ENCODE data around the gene PEX14.

Gene PEX14

GRCh38 chr1:10632691-10633090 lies 157.9 kb downstream of the PEX14 start:
- Histone ChIP-seq H3K27ac (replicated peaks) (no peak overlapping the region), H3K27me3 (ENCODE audit: insufficient read depth, poor library complexity, severe bottlenecking) (peaks cover 9% of the 10 kb centered on the region)
- no peak for DNase-seq (ENCODE audit: low read depth in 1 of 2, low spot score in 1 of 2)

GRCh38 chr1:10633416-10633815 lies 158.7 kb downstream of the PEX14 start:
- DNase-seq (ENCODE audit: low read depth in 1 of 2, low spot score in 1 of 2) = no peak
- no peak overlapping the region for H3K27ac ChIP-seq (replicated peaks)
- no peak overlapping the region for H3K4me3 ChIP-seq (replicated peaks; ENCODE audit: insufficient read depth, low read length)
- TF ChIP-seq GABPA (IDR thresholded peaks at IDR 0.05; ENCODE audit: low read depth) = no peak
- no peak for TF ChIP-seq REST (IDR thresholded peaks at IDR 0.05; ENCODE audit: insufficient replicate concordance, low read depth)
- no peak for TF ChIP-seq POLR2AphosphoS5 (IDR thresholded peaks at IDR 0.05; ENCODE audit: low read depth)
- no peak for TF ChIP-seq SPI1 (IDR thresholded peaks at IDR 0.05; ENCODE audit: borderline replicate concordance, low read depth)
- no peak for TF ChIP-seq CTCF (IDR thresholded peaks at IDR 0.05; ENCODE audit: insufficient read depth, low read length)
- peaks cover 15% of the 10 kb centered on the region for H3K27me3 ChIP-seq (ENCODE audit: insufficient read depth, poor library complexity, severe bottlenecking)

More at GRCh38 chr1:10632691-10633090, 157.9 kb downstream of the PEX14 start:
- TF ChIP-seq CTCF (IDR thresholded peaks at IDR 0.05; ENCODE audit: insufficient read depth, low read length) (no peak), GABPA (IDR thresholded peaks at IDR 0.05; ENCODE audit: low read depth) (no peak), POLR2AphosphoS5 (IDR thresholded peaks at IDR 0.05; ENCODE audit: low read depth) (no peak), REST (IDR thresholded peaks at IDR 0.05; ENCODE audit: insufficient replicate concordance, low read depth) (no peak)
- H3K4me3 ChIP-seq (replicated peaks; ENCODE audit: insufficient read depth, low read length) = no peak overlapping the region

- Histone ChIP-seq H3K4me3 (replicated peaks; ENCODE audit: insufficient read depth, low read length) (no peak overlapping the region), H3K27me3 (ENCODE audit: insufficient read depth, poor library complexity, severe bottlenecking) (peaks cover 15% of the 10 kb centered on the region), H3K27ac (replicated peaks) (no peak overlapping the region)
- no peak for DNase-seq (ENCODE audit: low read depth in 1 of 2, low spot score in 1 of 2)
- TF ChIP-seq SPI1 (IDR thresholded peaks at IDR 0.05; ENCODE audit: borderline replicate concordance, low read depth) (no peak), GABPA (IDR thresholded peaks at IDR 0.05; ENCODE audit: low read depth) (no peak), POLR2AphosphoS5 (IDR thresholded peaks at IDR 0.05; ENCODE audit: low read depth) (no peak), CTCF (IDR thresholded peaks at IDR 0.05; ENCODE audit: insufficient read depth, low read length) (no peak), REST (IDR thresholded peaks at IDR 0.05; ENCODE audit: insufficient replicate concordance, low read depth) (no peak)
Observed at GRCh38 chr1:10634075-10634427, 159.3 kb downstream of the PEX14 start.

All from HL-60 (cell line).